Pancreas (tissue), 10 donors: ENCODE results near the gene TENM4. TPM values are rescaled to one million over a fixed set of nuclear protein-coding genes. Genes with fewer than 3 reads are reported as not detected.
A peak's percentile ranks its signal among the peaks of the same experiment; 100 is the strongest.

Source experiments
- ATAC-seq, 4 donors: fragments of 200-7000 bp; cut with Tn5 transposase; one replicate each; pipeline versions ENCODE4 v1.8.0 to v1.9.1; 2020; ENCODE audit warnings: mild to moderate bottlenecking in 4 of 4, moderate library complexity in 4 of 4
- DNase-seq, 6 donors: peaks; one replicate each; pipeline ENCODE4 v3.0.0-alpha.2; 2020
- FAIRE-seq: peaks from 2 replicates; lab custom pipeline; 2012; peaks lifted over from hg19 to GRCh38; lab: Jason Lieb, UNC
- H3K27ac ChIP-seq, 4 donors: fragments of 200-600 bp; sonication (generic); 1 replicate in 3 of 4; 2 replicates in 1 of 4; pipeline versions ENCODE4 v1.5.0 to v1.8.0; 2020
- H3K27me3 ChIP-seq, 4 donors: fragments of 200-600 bp; one replicate each; pipeline ENCODE4 v1.8.0; 2021
- H3K36me3 ChIP-seq, 3 donors: fragments of 200-600 bp; sonication (generic) in 1 of 3; one replicate each; pipeline versions ENCODE4 v1.5.0 to v1.8.0; 2020 to 2021
- H3K4me1 ChIP-seq, 3 donors: fragments of 200-600 bp; one replicate each; pipeline ENCODE4 v1.8.0; 2021
- H3K4me3 ChIP-seq, 4 donors: fragments of 200-600 bp; sonication (generic) in 2 of 4; one replicate each; pipeline versions ENCODE4 v1.5.0 to v1.8.0; 2020 to 2021
- H3K9me3 ChIP-seq, 4 donors: fragments of 200-600 bp; one replicate each; pipeline ENCODE4 v1.8.0; 2021
- WGBS, 2 donors: extraction: QIAGEN DNeasy Blood & Tissue Kit; methylation state at CpG; one replicate each; pipeline ENCODE4 v1.1.7; 2013; 5-methylcytosine and 5-hydroxymethylcytosine counted together
- intact Hi-C, 3 donors: fragments of 100-400 bp; cut with DNase I; formaldehyde crosslinking; loops; one replicate each; pipeline versions ENCODE4 v1.11.1 to v1.14.2; 2022
- polyA plus RNA-seq, 2 donors: library from polyadenylated mRNA; stranded (reverse); fragments of 200-250 nt; gene quantifications; one replicate each; pipeline ENCODE4 v1.2.3, GENCODE V29; 2013
- total RNA-seq, 6 donors: library from RNA; stranded (reverse); fragmentation: NEBNext Ultra II Directional in 4 of 6; extraction: Animal tissue kit (Norgen Biotek cat#: 25700) in 4 of 6; gene quantifications; one replicate each; pipeline versions ENCODE4 v1.2.1 to v1.2.4, GENCODE V29; 2021 to 2023
- TF ChIP-seq, protein P1 (sequence below), 4 donors: fragments of 200-600 bp; sonication (generic) in 3 of 4; IDR thresholded peaks; one replicate each; pipeline versions ENCODE4 v1.5.0 to v1.8.0; 2021; ENCODE audit warnings: antibody characterized with exemption in 4 of 4
- donor health status: healthy with polysubstance abuse.
- donor health status: DM: no; HTN: no; CAD: no; lungs with moderate emphysema.
- donor health status: DM: no; HTN: no; CAD: no.
- donor health status: control.
- donor health status: control.
- donor health status: Bipolar disorder and iron deficiency.
- donor health status: DM: yes; HTN: yes; CAD: no.
- donor health status: DM: no; HTN: no; CAD: no.
- donor health status: DM: no; HTN: no; CAD: no.
- donor health status: DM: yes; HTN: yes; CAD: no.

Gene TENM4
- total and polyA plus RNA-seq, 8 donors, result 0.37 to 6.8 (median 1.3) TPM

DNA sequence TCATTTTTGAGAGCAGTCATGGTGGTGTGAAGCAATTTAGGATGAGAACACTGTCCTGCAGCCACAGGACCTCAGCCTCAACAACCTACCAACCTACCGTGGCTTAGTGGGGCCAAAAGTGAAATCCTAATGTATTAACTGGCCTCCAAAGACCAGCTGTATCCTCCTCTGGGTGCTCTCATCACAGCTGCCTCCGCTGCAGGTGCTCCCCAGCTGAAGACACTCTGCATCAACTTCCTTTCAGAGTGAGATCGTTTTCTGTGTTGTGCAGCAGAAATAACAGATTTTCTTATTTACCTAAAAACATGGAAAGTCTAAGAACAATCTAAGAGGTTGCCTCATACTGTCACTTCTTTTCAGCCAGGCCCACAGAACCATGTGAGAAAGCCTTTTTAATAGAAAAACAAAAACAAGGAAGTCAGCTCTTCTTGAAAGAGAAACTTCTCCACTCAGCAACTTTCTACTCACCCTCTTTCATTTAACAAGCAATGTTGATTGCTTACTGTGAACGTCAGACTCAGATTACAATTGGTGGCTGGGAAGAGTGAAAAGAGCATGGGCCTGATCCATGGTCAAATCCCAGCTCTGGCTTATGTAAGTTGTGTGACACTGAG lies 136.1 kb downstream of the TENM4 start:
- peak in 2 of 4 donors; percentile 39 to 47 for ATAC-seq
- Histone ChIP-seq H3K36me3 (no peaks in the 10 kb centered on the region), H3K4me3 (no peak overlapping the region), H3K9me3 (no peaks in the 10 kb centered on the region), H3K4me1 (no peaks in the 10 kb centered on the region), H3K27ac (no peak overlapping the region), H3K27me3 (no peaks in the 10 kb centered on the region)
- no peak for DNase-seq
- WGBS, 2 donors, result 57 to 61% methylated on average over 4 of the region's 4 CpGs
- FAIRE-seq, result no peak
- intact Hi-C loops, result no loop called here
- TF ChIP-seq, protein P1, sequence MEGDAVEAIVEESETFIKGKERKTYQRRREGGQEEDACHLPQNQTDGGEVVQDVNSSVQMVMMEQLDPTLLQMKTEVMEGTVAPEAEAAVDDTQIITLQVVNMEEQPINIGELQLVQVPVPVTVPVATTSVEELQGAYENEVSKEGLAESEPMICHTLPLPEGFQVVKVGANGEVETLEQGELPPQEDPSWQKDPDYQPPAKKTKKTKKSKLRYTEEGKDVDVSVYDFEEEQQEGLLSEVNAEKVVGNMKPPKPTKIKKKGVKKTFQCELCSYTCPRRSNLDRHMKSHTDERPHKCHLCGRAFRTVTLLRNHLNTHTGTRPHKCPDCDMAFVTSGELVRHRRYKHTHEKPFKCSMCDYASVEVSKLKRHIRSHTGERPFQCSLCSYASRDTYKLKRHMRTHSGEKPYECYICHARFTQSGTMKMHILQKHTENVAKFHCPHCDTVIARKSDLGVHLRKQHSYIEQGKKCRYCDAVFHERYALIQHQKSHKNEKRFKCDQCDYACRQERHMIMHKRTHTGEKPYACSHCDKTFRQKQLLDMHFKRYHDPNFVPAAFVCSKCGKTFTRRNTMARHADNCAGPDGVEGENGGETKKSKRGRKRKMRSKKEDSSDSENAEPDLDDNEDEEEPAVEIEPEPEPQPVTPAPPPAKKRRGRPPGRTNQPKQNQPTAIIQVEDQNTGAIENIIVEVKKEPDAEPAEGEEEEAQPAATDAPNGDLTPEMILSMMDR (IDR thresholded peaks at IDR 0.05), result no peak

DNA sequence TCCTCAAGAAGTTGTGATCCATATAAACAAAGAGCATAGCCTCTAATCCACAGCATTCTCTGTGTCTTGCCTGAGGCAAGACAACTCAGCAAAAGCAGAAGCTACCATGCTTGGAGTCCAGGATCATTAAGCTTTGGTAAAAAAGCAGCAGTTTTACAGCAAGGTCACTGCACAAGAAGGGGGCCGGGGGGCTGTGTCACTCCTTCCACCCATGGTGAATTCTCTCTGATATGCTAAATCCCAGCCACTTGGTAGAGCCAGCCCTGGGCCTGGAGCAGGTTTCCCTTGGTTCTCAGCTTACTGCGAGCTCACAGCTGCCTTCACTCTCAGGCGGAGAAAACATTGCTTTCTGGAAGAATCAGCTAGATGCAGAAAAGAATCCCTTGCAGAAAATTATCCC lies 144.7 kb downstream of the TENM4 start:
- H3K36me3 ChIP-seq, result no peaks in the 10 kb centered on the region
- H3K4me1 ChIP-seq, result no peaks in the 10 kb centered on the region
- intact Hi-C loops, result no loop called here
- no peak overlapping the region for H3K4me3 ChIP-seq
- H3K27me3 ChIP-seq, result no peaks in the 10 kb centered on the region
- no peak for FAIRE-seq
- WGBS, 2 donors, result 51 to 60% methylated on average over 3 of the region's 3 CpGs
- DNase-seq, result no peak
- TF ChIP-seq, protein P1 (IDR thresholded peaks at IDR 0.05), result no peak
- H3K9me3 ChIP-seq, result no peaks in the 10 kb centered on the region
- H3K27ac ChIP-seq, result no peak overlapping the region
- ATAC-seq, result no peak

GRCh38 chr11:79294845-79295731 lies 145.7 kb downstream of the TENM4 start:
- no peak for FAIRE-seq
- peak in 3 of 6 donors; percentile 16 to 30 (median 19) for DNase-seq
- TF ChIP-seq, protein P1 (IDR thresholded peaks at IDR 0.05), result no peak
- 25 to 28% methylated on average over 8 of the region's 8 CpGs for WGBS, 2 donors
- Histone ChIP-seq H3K4me3 (no peak overlapping the region), H3K27me3 (no peaks in the 10 kb centered on the region), H3K4me1 (no peaks in the 10 kb centered on the region), H3K27ac (no peak overlapping the region), H3K36me3 (no peaks in the 10 kb centered on the region), H3K9me3 (no peaks in the 10 kb centered on the region)
- ATAC-seq, result peak; percentile 60 to 95 (median 72)
- intact Hi-C loops, result no loop called here

DNA sequence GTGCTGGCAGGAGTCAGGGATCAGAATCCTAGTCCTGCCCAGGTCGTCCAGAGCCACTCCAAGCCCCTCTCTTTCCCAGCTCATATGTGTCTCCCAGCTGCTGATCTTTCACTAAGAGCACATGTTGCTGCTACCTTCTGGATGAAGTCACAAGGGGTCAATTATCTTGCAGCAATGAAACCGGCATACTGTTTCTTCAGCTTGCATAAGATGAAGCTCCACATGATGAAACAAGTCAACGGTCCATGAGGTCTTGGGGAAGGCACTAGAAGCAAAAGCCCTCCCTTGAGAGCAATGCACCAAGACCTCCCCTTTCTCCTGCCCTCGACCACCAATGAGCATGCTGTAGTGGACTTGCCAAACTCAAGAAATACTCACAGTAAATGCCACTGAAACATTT lies 148.9 kb downstream of the TENM4 start:
- Histone ChIP-seq H3K36me3 (no peaks in the 10 kb centered on the region), H3K27ac (no peak overlapping the region), H3K4me1 (no peaks in the 10 kb centered on the region), H3K9me3 (no peaks in the 10 kb centered on the region), H3K4me3 (no peak overlapping the region), H3K27me3 (no peaks in the 10 kb centered on the region)
- intact Hi-C loops, result no loop called here
- no peak for ATAC-seq
- DNase-seq, result no peak
- 62 to 68% methylated on average over 4 of the region's 4 CpGs for WGBS, 2 donors
- FAIRE-seq, result no peak
- TF ChIP-seq, protein P1 (IDR thresholded peaks at IDR 0.05), result no peak

- H3K36me3 ChIP-seq, result no peaks in the 10 kb centered on the region
- no peaks in the 10 kb centered on the region for H3K27me3 ChIP-seq
- no peak overlapping the region for H3K27ac ChIP-seq
- no peak for FAIRE-seq
- intact Hi-C loops, result no loop called here
- no peaks in the 10 kb centered on the region for H3K4me1 ChIP-seq
- TF ChIP-seq, protein P1 (IDR thresholded peaks at IDR 0.05), result no peak
- no peak for ATAC-seq
- H3K9me3 ChIP-seq, result no peaks in the 10 kb centered on the region
- DNase-seq, result no peak
- no peak overlapping the region for H3K4me3 ChIP-seq
Observed at GRCh38 chr11:79290761-79291160, 150.1 kb downstream of the TENM4 start.
